ENCODE results near the gene CEP72. TPM values are rescaled to one million over a fixed set of nuclear protein-coding genes. Genes with fewer than 3 reads are reported as not detected.
"Not testable (repeated sequence)": the region's sequence is repeated elsewhere in the genome, so short reads cannot be mapped to it uniquely, and the experiment has no call there.

Gene CEP72
- total RNA-seq, 1 donor from 2014 or later, result 2.0 TPM

GRCh38 chr5:628351-629205, 16.4 kb downstream of the CEP72 start:
- ATAC-seq; intact Hi-C loops (cut with DNase I); DNase-seq (ENCODE audit: missing footprints): not testable (repeated sequence)

- ATAC-seq (no peak), DNase-seq (ENCODE audit: missing footprints) (no peak)
- intact Hi-C loops (cut with DNase I), result no loop called here
Measured at GRCh38 chr5:633501-633955, 21.4 kb downstream of the CEP72 start.

DNA sequence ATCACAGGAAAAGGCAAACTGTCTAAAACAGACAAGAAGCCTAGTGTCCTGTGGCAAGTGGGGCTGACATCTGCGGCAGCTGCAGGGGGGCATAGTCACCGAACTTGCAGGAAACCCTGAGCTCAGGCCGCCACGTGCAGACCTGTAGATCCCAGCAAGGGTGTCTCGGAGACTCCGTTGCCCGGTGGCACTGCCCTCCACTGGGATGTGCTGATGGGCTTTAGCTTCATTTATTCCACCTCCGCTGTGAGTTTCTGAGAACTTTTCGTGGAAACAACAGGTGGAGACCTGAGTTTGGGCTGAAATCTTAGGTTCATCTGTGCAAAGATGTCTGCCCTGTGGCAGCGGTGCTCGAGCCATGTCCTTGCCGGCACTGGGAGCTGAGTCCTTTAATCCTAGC, 22.1 kb downstream of the CEP72 start:
- ATAC-seq (no peak), DNase-seq (ENCODE audit: missing footprints) (no peak)
- intact Hi-C loops (cut with DNase I), result no loop called here

DNA sequence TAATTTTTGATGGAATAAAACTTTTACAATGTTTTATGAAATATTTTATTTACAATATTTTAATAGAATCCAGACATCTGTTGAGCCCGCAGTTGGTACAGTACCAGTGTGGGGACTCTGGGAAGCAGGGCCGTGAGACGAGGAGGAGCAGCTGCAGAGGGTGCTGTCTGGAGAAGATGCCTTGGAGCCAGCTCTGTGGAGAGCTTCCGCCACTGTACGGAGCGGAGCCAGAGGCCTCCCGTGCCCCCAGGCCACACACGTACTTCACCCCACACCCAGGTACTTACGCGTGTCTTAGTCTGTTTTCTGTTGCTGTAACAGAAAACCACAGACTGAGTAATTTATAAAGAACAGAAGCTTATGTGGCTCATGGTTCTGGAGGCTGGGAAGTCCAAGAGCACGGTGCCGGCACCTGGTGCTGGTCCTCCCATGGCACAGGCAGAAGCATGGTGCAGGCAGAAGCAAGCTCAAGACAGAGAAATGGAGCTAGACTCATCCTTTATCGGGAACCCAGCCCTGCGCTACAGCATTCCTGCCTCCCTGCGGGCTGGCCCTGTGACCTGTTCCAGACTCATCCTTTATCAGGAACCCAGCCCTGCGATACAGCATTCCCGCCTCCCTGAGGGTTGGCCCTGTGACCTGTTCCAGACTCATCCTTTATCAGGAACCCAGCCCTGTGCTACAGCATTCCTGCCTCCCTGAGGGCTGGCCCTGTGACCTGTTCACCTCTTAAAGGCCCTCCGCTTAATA, 23.3 kb downstream of the CEP72 start:
- ATAC-seq (no peak), DNase-seq (ENCODE audit: missing footprints) (no peak)
- intact Hi-C loops (cut with DNase I), result no loop called here

DNA sequence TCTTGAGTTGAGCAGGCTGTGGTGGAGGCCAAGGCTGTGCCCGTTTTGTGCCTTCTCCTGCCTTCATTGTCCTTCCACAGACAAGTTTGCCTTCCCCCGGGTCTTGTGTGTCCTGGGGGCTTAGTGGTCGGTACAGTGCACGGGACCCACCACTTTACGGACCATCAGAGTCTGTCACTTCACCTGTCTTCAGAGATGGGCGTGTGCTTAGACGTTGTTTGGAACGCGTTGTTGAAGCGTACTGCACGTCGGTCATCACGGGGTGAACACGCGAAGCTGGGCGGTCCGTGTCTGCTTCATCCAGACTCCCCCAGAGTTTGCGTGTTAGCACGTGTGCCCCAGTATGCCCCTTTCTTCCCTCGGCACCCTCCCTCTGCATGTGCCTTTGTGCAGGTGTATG, 24.8 kb downstream of the CEP72 start:
- ATAC-seq, result no peak
- no peak for DNase-seq (ENCODE audit: missing footprints)
- intact Hi-C loops (cut with DNase I), result no loop called here

GRCh38 chr5:637581-638450, 25.7 kb downstream of the CEP72 start:
- DNase-seq (ENCODE audit: missing footprints) (no peak), ATAC-seq (no peak)
- intact Hi-C loops (cut with DNase I), result no loop called here

DNA sequence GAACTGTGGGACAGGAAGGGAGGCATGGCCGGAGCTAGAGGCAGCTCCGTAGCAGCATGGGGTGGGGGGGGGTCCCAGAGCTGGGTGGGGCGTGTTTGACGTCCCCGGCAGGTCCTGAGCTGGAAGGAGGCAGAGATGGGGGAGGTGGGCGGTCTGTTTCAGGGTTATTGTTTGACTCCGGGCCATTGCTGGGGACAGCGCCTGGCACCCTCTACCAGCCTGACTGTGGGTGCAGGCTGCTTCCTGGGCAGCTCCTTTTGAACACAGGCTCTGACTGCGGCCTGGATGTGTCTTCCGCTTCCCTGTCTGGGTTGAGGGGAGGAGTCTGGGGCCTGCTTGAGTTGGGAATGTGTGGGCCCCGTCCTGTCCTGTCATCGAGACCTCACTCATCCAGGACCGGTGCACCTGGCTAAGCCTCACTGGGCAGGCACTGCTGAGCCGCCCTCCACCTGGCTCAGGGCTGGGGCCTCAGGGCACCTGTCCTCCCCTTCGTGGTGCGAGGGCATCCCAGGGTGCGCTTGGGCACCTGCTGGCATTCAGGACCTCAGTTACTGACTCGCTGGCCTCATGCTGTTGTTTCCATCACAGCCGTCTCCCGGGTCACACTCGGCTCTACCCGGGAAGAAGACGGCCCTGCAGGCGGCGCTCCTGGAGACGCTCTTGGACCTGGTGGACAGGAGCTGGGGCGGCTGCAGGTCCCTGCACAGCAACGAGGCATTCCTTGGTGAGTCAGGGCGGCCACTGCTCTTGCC, 26.5 kb downstream of the CEP72 start:
- ATAC-seq (no peak), DNase-seq (ENCODE audit: missing footprints) (no peak)
- intact Hi-C loops (cut with DNase I), result no loop called here

GRCh38 chr5:639253-639530, 27.1 kb downstream of the CEP72 start:
- DNase-seq (ENCODE audit: missing footprints) (no peak), ATAC-seq (no peak)
- intact Hi-C loops (cut with DNase I), result no loop called here

GRCh38 chr5:639584-640213, 27.6 kb downstream of the CEP72 start:
- DNase-seq (ENCODE audit: missing footprints) (no peak), ATAC-seq (no peak)
- intact Hi-C loops (cut with DNase I), result no loop called here

DNA sequence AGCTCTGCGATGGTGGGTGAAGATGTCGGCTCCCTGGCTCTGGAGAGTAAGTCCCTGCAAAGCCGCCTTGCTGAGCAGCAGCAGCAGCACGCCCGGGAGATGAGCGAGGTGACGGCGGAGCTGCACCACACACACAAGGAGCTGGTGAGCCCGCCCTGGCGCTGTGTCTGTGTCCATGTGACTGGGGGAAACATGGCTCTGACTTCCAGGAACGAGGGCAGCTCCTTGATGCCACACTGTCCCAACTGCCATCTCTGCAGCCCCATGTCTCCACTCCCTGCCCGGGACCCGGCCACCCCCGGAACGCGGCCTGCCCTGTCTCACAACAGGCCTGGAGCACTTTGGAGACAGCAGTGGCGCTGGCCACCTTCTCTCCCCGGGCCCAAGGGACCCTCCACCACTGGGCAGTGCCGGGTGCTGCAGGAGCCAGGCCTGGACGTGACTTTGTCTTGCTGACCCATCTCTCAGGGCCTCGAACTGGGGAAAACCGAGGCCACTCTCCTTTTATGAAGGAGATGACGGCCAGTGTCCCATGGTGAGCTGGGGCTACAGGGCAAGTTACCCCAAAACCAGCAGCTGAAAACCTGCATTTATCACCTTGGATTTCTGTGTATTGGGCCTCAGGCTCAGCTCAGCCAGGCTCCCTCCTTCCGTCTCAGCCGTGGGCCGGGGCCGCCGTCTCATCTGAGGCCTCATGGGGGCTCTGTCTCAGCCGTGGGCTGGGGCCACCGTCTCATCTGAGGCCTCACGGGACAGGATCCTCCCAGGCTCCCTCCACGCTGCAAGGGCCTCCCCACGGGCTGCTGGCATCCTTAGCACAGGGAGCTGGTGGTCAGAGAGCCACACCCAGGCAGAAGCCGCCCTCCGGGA, 28.6 kb downstream of the CEP72 start:
- intact Hi-C loops (cut with DNase I), result no loop called here
- no peak for ATAC-seq

GRCh38 chr5:641331-641765, 29.2 kb downstream of the CEP72 start:
- no peak for DNase-seq (ENCODE audit: missing footprints)
- intact Hi-C loops (cut with DNase I), result no loop called here
- no peak for ATAC-seq

More for the DNA sequence above, 28.6 kb downstream of the CEP72 start:
- no peak for DNase-seq (ENCODE audit: missing footprints)

- DNase-seq (ENCODE audit: missing footprints) (no peak), ATAC-seq (no peak)
- intact Hi-C loops (cut with DNase I), result no loop called here
Measured at GRCh38 chr5:642481-642880, 30.3 kb downstream of the CEP72 start.

DNA sequence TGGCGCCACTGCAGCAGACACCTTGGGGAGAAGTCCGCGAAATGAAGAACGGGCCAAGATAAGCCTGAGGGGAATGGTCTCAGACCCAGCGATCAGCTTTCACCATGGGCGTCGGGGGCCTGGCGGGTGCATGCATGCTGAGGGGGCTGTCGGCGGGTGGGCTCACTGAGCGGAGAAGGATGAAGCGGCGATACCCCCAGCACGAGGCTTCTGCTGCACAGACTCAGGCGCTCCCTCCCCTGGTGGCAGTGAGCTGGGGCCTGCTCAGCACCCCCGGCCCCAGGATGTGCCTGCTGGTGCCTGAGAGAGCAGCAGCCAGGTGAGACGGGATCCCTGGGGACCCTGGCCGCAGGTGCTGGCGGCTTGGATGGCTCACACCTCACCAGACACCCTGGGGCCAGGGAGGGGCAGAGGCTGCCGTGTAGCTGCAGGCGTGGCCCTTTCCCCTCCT, 31.2 kb downstream of the CEP72 start:
- DNase-seq (ENCODE audit: missing footprints) (no peak), ATAC-seq (no peak)
- intact Hi-C loops (cut with DNase I), result no loop called here

DNA sequence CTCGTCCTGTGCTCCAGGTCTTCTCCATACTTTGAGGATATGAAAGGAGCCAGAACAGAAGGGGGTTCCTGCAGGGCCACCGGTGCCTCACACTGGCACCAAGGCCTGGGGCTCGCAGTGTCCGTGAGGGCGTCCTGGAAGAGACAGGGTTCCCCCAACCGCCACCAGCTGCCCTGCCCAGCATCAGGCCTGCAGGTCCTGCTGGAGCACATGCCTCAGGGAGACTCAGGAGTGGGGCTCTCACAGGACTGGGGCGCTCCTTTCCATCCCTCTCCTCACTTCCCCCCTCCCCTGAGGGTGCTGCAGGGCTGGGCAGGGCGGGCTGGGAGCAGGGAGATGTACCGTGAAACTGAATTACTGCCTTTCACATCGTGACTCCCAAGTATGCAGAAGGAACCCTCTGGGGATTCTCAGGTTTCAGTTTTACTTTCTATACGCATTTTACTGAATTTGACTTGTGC, 31.7 kb downstream of the CEP72 start:
- no peak for ATAC-seq
- intact Hi-C loops (cut with DNase I), result no loop called here
- no peak for DNase-seq (ENCODE audit: missing footprints)

- ATAC-seq (no peak), DNase-seq (ENCODE audit: missing footprints) (no peak)
- intact Hi-C loops (cut with DNase I), result no loop called here
Measured at GRCh38 chr5:644509-644908, 32.4 kb downstream of the CEP72 start.

- intact Hi-C loops (cut with DNase I), result no loop called here
- ATAC-seq (no peak), DNase-seq (ENCODE audit: missing footprints) (no peak)
Measured at GRCh38 chr5:644971-645370, 32.8 kb downstream of the CEP72 start.

- intact Hi-C loops (cut with DNase I), result no loop called here
- DNase-seq (ENCODE audit: missing footprints) (no peak), ATAC-seq (no peak)
Measured at GRCh38 chr5:645421-645820, 33.3 kb downstream of the CEP72 start.
